Stomach smooth muscle (tissue), 2 donors: ENCODE data around the gene TRIML1.
"Not testable (repeated sequence)": the region's sequence is repeated elsewhere in the genome, so short reads cannot be mapped to it uniquely, and the experiment has no call there.

Source experiments
- H3K27ac ChIP-seq: one replicate; pipeline ENCODE4 v1.7.0; 2013; ENCODE audit warnings: mild to moderate bottlenecking, low read length, inconsistent platforms
- H3K27me3 ChIP-seq, 2 donors: one replicate each; pipeline ENCODE4 v1.7.0; 2013; ENCODE audit warnings: low read length in 2 of 2; ENCODE audit not compliant: insufficient read depth in 2 of 2, control insufficient read depth in 1 of 2
- H3K36me3 ChIP-seq, 2 donors: one replicate each; pipeline ENCODE4 v1.7.0; 2013; ENCODE audit warnings: low read length in 2 of 2; ENCODE audit not compliant: control insufficient read depth in 2 of 2, insufficient read depth in 2 of 2
- H3K4me1 ChIP-seq: one replicate; pipeline ENCODE4 v1.7.0; 2013; ENCODE audit warnings: low read length; ENCODE audit not compliant: control insufficient read depth, insufficient read depth
- H3K4me3 ChIP-seq, 2 donors: one replicate each; pipeline ENCODE4 v1.7.0; 2013; ENCODE audit warnings: low read length in 2 of 2
- H3K9ac ChIP-seq, 2 donors: one replicate each; pipeline ENCODE4 v1.7.0; 2013; ENCODE audit warnings: low read length in 2 of 2, mild to moderate bottlenecking in 1 of 2
- H3K9me3 ChIP-seq, 2 donors: one replicate each; pipeline ENCODE4 v1.7.0; 2013; ENCODE audit warnings: low read length in 2 of 2; ENCODE audit not compliant: control insufficient read depth in 2 of 2
- donor health status: healthy.
- donor health status: Pancreatic carcinoma.

The TRIML1 gene

GRCh38 chr4:188154668-188155405 lies 15.6 kb downstream of the TRIML1 start:
- no peak overlapping the region for H3K4me3 ChIP-seq
- H3K27me3 ChIP-seq = no peaks in the 10 kb centered on the region
- H3K9me3 ChIP-seq = peaks cover 0 to 4% of the 10 kb centered on the region in 2 donors
- no peak overlapping the region for H3K9ac ChIP-seq
- no peaks in the 10 kb centered on the region for H3K36me3 ChIP-seq
- H3K27ac ChIP-seq = no peak overlapping the region
- no peaks in the 10 kb centered on the region for H3K4me1 ChIP-seq

- Histone ChIP-seq H3K36me3 (no peaks in the 10 kb centered on the region), H3K4me1 (no peaks in the 10 kb centered on the region), H3K27ac (no peak overlapping the region), H3K4me3 (no peak overlapping the region), H3K9ac (no peak overlapping the region), H3K9me3 (peaks cover 0 to 4% of the 10 kb centered on the region in 2 donors), H3K27me3 (no peaks in the 10 kb centered on the region)
Observed at GRCh38 chr4:188158336-188158735, 19.1 kb downstream of the TRIML1 start.

- H3K9ac ChIP-seq, H3K9me3 ChIP-seq, H3K27me3 ChIP-seq, H3K27ac ChIP-seq, H3K4me1 ChIP-seq, H3K4me3 ChIP-seq, H3K36me3 ChIP-seq: not testable (repeated sequence)
Observed at GRCh38 chr4:188159513-188160226, 20.4 kb downstream of the TRIML1 start.

- no peaks in the 10 kb centered on the region for H3K27me3 ChIP-seq
- no peak overlapping the region for H3K27ac ChIP-seq
- no peak overlapping the region for H3K4me3 ChIP-seq
- no peak overlapping the region for H3K9ac ChIP-seq
- H3K4me1 ChIP-seq = no peaks in the 10 kb centered on the region
- H3K36me3 ChIP-seq = no peaks in the 10 kb centered on the region
- no peaks in the 10 kb centered on the region for H3K9me3 ChIP-seq
Observed at GRCh38 chr4:188160406-188160805, 21.2 kb downstream of the TRIML1 start.

GRCh38 chr4:188161167-188161566 lies 21.9 kb downstream of the TRIML1 start:
- no peaks in the 10 kb centered on the region for H3K9me3 ChIP-seq
- H3K27me3 ChIP-seq = no peaks in the 10 kb centered on the region
- H3K36me3 ChIP-seq = no peaks in the 10 kb centered on the region
- no peak overlapping the region for H3K4me3 ChIP-seq
- H3K4me1 ChIP-seq = no peaks in the 10 kb centered on the region
- H3K9ac ChIP-seq = no peak overlapping the region
- no peak overlapping the region for H3K27ac ChIP-seq

GRCh38 chr4:188162698-188163097 lies 23.5 kb downstream of the TRIML1 start:
- H3K4me3 ChIP-seq = no peak overlapping the region
- H3K36me3 ChIP-seq = no peaks in the 10 kb centered on the region
- no peak overlapping the region for H3K27ac ChIP-seq
- H3K4me1 ChIP-seq = no peaks in the 10 kb centered on the region
- H3K9me3 ChIP-seq = no peaks in the 10 kb centered on the region
- no peaks in the 10 kb centered on the region for H3K27me3 ChIP-seq
- H3K9ac ChIP-seq = no peak overlapping the region

- Histone ChIP-seq H3K4me3 (no peak overlapping the region), H3K9me3 (no peaks in the 10 kb centered on the region), H3K27me3 (no peaks in the 10 kb centered on the region), H3K4me1 (no peaks in the 10 kb centered on the region), H3K9ac (no peak overlapping the region), H3K36me3 (no peaks in the 10 kb centered on the region), H3K27ac (no peak overlapping the region)
Observed at GRCh38 chr4:188168726-188169373, 29.6 kb downstream of the TRIML1 start.

- Histone ChIP-seq H3K4me3 (no peak overlapping the region), H3K4me1 (no peaks in the 10 kb centered on the region), H3K9me3 (no peaks in the 10 kb centered on the region)
Observed at GRCh38 chr4:188171551-188171950, 32.3 kb downstream of the TRIML1 start.

GRCh38 chr4:188175288-188175687 lies 36.0 kb downstream of the TRIML1 start:
- H3K27me3 ChIP-seq = no peaks in the 10 kb centered on the region
- no peaks in the 10 kb centered on the region for H3K36me3 ChIP-seq
- H3K4me3 ChIP-seq = no peak overlapping the region
- no peaks in the 10 kb centered on the region for H3K4me1 ChIP-seq
- H3K9me3 ChIP-seq = peaks cover 0 to 1% of the 10 kb centered on the region in 2 donors
- H3K27ac ChIP-seq = no peak overlapping the region
- H3K9ac ChIP-seq = no peak overlapping the region

More at GRCh38 chr4:188171551-188171950, 32.3 kb downstream of the TRIML1 start:
- no peaks in the 10 kb centered on the region for H3K36me3 ChIP-seq
- no peak overlapping the region for H3K27ac ChIP-seq
- H3K27me3 ChIP-seq = no peaks in the 10 kb centered on the region
- no peak overlapping the region for H3K9ac ChIP-seq

GRCh38 chr4:188177997-188178675 lies 38.9 kb downstream of the TRIML1 start:
- no peaks in the 10 kb centered on the region for H3K4me1 ChIP-seq
- H3K27me3 ChIP-seq = no peaks in the 10 kb centered on the region
- H3K4me3 ChIP-seq = no peak overlapping the region
- H3K36me3 ChIP-seq = no peaks in the 10 kb centered on the region
- H3K9me3 ChIP-seq = peaks cover 0 to 3% of the 10 kb centered on the region in 2 donors
- H3K27ac ChIP-seq = no peak overlapping the region
- no peak overlapping the region for H3K9ac ChIP-seq
